ENCODE data around the gene PSMD11. TPM values are rescaled to one million over a fixed set of nuclear protein-coding genes. Genes with fewer than 3 reads are reported as not detected.
A peak's percentile ranks its signal among the peaks of the same experiment; 100 is the strongest.

PSMD11 gene
- total RNA-seq, 2 donors from 2014 or later: 108 to 161 TPM

DNA sequence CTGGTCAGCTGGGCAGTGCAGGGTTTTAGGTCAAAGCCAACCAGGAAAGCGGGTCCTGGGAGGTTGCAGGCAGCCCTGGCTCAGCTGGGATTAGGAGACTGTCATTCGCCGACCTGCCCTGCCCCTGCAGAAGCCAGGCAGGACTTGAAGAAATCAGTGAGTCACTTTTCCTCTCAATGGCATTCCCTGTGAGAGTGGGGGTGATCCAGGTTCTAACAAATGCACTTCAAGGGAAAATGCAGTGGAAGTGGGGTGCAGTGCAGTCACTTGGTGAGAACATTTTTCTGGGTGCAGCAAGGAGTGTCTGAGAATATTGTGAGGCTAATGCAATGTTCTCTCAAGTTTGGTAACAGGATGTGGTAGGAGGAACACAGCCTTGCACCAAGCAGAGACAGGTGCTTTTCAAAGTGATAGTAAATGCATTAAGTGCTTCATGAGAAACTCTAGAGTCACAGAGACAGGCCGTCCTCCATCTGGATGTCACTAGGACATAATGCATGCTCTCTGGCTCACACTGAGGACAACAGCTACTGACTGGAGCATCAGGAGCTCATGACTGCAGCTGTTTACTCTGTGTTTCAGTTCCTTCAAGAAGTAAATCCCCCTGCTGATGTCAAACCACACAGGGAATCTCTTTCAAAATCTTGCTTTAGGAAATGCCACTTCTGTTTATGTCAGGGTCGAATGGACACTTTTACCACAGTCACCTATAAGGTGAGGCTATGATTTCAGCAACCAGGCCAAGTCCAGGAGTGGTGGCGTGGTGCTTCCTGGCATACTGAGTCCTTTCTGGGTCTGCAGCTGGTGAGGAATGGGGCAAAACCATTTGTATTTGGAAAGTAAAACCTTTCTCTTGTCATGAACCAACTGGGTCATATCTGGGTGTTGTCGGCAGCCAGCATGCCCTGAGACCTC is 59.2 kb downstream of the PSMD11 start:
- peak overlapping the region; percentile 75 for H3K4me3 Mint-ChIP-seq
- peaks cover 39% of the 10 kb centered on the region for H3K4me1 Mint-ChIP-seq
- H3K9me3 Mint-ChIP-seq: no peaks in the 10 kb centered on the region

GRCh38 chr17:32504166-32504990 is 60.1 kb downstream of the PSMD11 start:
- no peaks in the 10 kb centered on the region for H3K36me3 Mint-ChIP-seq (ENCODE audit: low read depth)

More for the DNA sequence above, 59.2 kb downstream of the PSMD11 start:
- Mint-ChIP-seq H3K36me3 (ENCODE audit: low read depth) (no peaks in the 10 kb centered on the region), H3K27ac (peak overlapping the region; percentile 28), H3K27me3 (no peaks in the 10 kb centered on the region)
- ATAC-seq (replicated peaks): peak; percentile 90

GRCh38 chr17:32508926-32509325 is 64.6 kb downstream of the PSMD11 start:
- peaks cover 25% of the 10 kb centered on the region for H3K4me1 Mint-ChIP-seq
- no peaks in the 10 kb centered on the region for H3K27me3 Mint-ChIP-seq
- H3K27ac Mint-ChIP-seq: no peak overlapping the region
- no peaks in the 10 kb centered on the region for H3K36me3 Mint-ChIP-seq (ENCODE audit: low read depth)
- ATAC-seq (replicated peaks): no peak
- no peaks in the 10 kb centered on the region for H3K9me3 Mint-ChIP-seq
- H3K4me3 Mint-ChIP-seq: no peak overlapping the region

More at GRCh38 chr17:32504166-32504990, 60.1 kb downstream of the PSMD11 start:
- ATAC-seq (replicated peaks): no peak
- Mint-ChIP-seq H3K27ac (peak overlapping the region; percentile 28), H3K27me3 (no peaks in the 10 kb centered on the region), H3K4me1 (peaks cover 43% of the 10 kb centered on the region), H3K4me3 (peak overlapping the region; percentile 75), H3K9me3 (no peaks in the 10 kb centered on the region)

DNA sequence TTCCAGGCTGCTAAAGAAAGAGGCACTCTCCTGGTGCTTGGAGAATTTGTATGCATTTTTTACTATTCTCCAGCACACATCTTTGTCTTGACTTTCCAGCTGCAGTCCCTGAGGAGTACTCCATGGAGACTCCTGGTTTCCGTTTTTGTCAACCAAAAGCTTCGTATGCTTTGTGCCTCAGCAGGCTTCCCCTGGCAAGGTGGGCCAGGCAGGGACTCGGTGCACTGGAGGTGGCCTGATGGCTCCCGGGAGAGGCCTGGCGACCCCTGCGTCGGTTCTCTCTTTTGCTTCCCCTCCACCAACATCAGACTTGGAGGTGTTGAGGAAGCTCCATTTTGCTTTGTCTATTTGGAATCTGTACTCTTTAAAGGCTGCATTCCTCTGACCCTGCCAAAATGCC is 66.2 kb downstream of the PSMD11 start:
- no peaks in the 10 kb centered on the region for H3K36me3 Mint-ChIP-seq (ENCODE audit: low read depth)
- no peaks in the 10 kb centered on the region for H3K27me3 Mint-ChIP-seq
- H3K27ac Mint-ChIP-seq: no peak overlapping the region
- no peak overlapping the region for H3K4me3 Mint-ChIP-seq
- H3K9me3 Mint-ChIP-seq: no peaks in the 10 kb centered on the region
- H3K4me1 Mint-ChIP-seq: peaks cover 11% of the 10 kb centered on the region
- no peak for ATAC-seq (replicated peaks)

- H3K4me1 Mint-ChIP-seq: peaks cover 18% of the 10 kb centered on the region
- no peak for ATAC-seq (replicated peaks)
- no peaks in the 10 kb centered on the region for H3K36me3 Mint-ChIP-seq (ENCODE audit: low read depth)
- H3K27me3 Mint-ChIP-seq: no peaks in the 10 kb centered on the region
- H3K4me3 Mint-ChIP-seq: no peak overlapping the region
- no peak overlapping the region for H3K27ac Mint-ChIP-seq
- no peaks in the 10 kb centered on the region for H3K9me3 Mint-ChIP-seq
These were observed 68.0 kb downstream of the PSMD11 start for GRCh38 chr17:32512328-32512727.

- H3K27ac Mint-ChIP-seq: no peak overlapping the region
- no peak for ATAC-seq (replicated peaks)
- H3K4me3 Mint-ChIP-seq: no peak overlapping the region
- no peaks in the 10 kb centered on the region for H3K9me3 Mint-ChIP-seq
- no peaks in the 10 kb centered on the region for H3K36me3 Mint-ChIP-seq (ENCODE audit: low read depth)
- H3K27me3 Mint-ChIP-seq: no peaks in the 10 kb centered on the region
- H3K4me1 Mint-ChIP-seq: peaks cover 26% of the 10 kb centered on the region
These were observed 69.3 kb downstream of the PSMD11 start for GRCh38 chr17:32513579-32513978.

- no peak overlapping the region for H3K27ac Mint-ChIP-seq
- H3K36me3 Mint-ChIP-seq (ENCODE audit: low read depth): no peaks in the 10 kb centered on the region
- H3K4me1 Mint-ChIP-seq: peaks cover 25% of the 10 kb centered on the region
- no peaks in the 10 kb centered on the region for H3K27me3 Mint-ChIP-seq
- H3K4me3 Mint-ChIP-seq: no peak overlapping the region
- no peak for ATAC-seq (replicated peaks)
- no peaks in the 10 kb centered on the region for H3K9me3 Mint-ChIP-seq
These were observed 70.3 kb downstream of the PSMD11 start for GRCh38 chr17:32514606-32515005.

DNA sequence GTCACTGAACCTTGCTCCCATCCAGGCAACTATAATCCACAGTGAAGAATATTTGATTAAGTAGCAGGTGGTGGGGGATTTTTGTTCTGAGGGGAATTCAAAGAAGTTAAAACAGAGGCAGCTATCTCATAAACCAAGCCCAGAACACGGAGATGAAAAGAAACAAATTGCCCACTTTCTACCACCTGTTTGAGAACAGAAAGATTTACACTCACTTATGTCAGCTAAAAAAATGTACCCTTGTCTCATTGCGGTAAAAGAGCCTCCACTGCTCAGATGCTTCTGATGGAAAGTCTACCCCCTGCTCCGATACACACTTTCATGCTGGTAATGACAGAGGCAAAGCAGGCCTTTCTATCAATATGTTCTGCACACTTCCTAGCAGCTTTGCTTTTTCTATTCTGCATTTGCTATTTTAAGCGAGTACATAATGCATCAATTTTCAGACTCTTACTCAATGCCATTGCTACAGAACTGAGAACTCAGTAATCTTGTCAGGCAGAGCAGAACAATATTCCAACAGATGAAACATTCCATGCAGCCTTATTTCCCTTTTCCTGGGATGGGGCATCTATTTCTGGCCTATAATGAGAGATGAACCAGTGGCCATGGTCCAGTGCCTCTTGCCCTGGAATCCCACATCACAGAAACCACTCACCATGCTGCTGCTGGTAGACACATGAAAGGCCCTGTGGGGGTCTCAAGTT is 71.5 kb downstream of the PSMD11 start:
- no peaks in the 10 kb centered on the region for H3K9me3 Mint-ChIP-seq
- peaks cover 35% of the 10 kb centered on the region for H3K4me1 Mint-ChIP-seq
- ATAC-seq (replicated peaks): no peak
- peak overlapping the region; percentile 30 for H3K4me3 Mint-ChIP-seq
- H3K27ac Mint-ChIP-seq: peak overlapping the region; percentile 76
- H3K27me3 Mint-ChIP-seq: no peaks in the 10 kb centered on the region
- no peaks in the 10 kb centered on the region for H3K36me3 Mint-ChIP-seq (ENCODE audit: low read depth)

DNA sequence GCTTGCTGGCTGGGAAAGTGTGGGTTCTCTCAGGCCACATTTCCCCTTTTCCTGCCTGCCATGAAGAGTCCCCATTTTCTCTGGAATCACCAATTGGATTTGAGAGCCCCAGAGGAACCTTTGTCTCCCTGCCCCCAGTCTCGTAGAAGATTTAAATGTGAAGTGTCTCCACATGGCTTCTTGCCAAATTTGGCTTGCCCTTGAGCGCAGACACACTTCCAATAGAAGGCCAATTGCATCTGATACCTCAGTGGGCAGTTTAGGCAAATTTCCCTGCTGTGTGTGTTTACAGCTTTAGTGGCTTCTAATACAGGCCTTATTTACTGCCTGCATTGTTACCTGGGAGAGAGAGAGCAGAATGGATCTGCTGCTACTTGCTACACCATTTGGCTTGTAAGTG is 72.1 kb downstream of the PSMD11 start:
- H3K36me3 Mint-ChIP-seq (ENCODE audit: low read depth): no peaks in the 10 kb centered on the region
- no peaks in the 10 kb centered on the region for H3K27me3 Mint-ChIP-seq
- H3K9me3 Mint-ChIP-seq: no peaks in the 10 kb centered on the region
- H3K27ac Mint-ChIP-seq: peak overlapping the region; percentile 74
- peak overlapping the region; percentile 81 for H3K4me3 Mint-ChIP-seq
- ATAC-seq (replicated peaks): no peak
- H3K4me1 Mint-ChIP-seq: peaks cover 41% of the 10 kb centered on the region

- Mint-ChIP-seq H3K36me3 (ENCODE audit: low read depth) (no peaks in the 10 kb centered on the region), H3K4me3 (peak overlapping the region; percentile 81), H3K4me1 (peaks cover 41% of the 10 kb centered on the region), H3K9me3 (no peaks in the 10 kb centered on the region), H3K27me3 (no peaks in the 10 kb centered on the region), H3K27ac (peak overlapping the region; percentile 74)
- ATAC-seq (replicated peaks): peak; percentile 51
These were observed 72.8 kb downstream of the PSMD11 start for GRCh38 chr17:32516940-32517701.

GRCh38 chr17:32517982-32518381 is 73.7 kb downstream of the PSMD11 start:
- H3K4me3 Mint-ChIP-seq: peak overlapping the region; percentile 81
- H3K27ac Mint-ChIP-seq: peak overlapping the region; percentile 62
- H3K36me3 Mint-ChIP-seq (ENCODE audit: low read depth): no peaks in the 10 kb centered on the region
- no peak for ATAC-seq (replicated peaks)
- no peaks in the 10 kb centered on the region for H3K9me3 Mint-ChIP-seq
- H3K27me3 Mint-ChIP-seq: no peaks in the 10 kb centered on the region
- peaks cover 48% of the 10 kb centered on the region for H3K4me1 Mint-ChIP-seq

DNA sequence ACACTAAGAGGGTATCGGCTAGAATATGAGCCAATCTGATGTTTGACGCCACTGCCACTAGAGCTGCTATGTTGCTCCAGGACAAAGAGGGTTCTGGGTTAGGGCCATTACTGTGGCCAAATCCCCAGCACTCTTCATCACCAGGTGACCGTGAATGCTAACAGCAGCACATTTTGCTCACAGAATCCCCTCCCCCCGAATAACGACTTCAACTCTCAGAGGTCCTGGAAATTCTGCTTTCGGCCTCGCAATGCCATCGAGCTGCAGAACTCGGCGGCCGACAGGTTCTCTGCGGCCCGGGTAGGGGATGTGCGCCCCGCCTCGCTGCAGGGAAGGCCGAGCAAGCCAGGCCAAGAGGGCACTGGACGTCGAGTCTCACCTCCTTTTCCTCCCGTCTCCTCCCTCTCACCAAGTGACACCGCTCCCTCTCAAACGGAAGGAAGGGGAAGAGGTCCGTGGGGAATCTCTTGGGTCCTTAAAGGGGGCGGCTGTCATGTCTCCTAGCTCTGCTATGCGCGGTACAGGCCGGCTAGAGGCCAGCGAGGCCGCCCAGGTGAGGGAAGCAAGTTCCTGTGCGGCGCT is 74.4 kb downstream of the PSMD11 start:
- Mint-ChIP-seq H3K9me3 (no peaks in the 10 kb centered on the region), H3K27me3 (no peaks in the 10 kb centered on the region), H3K36me3 (ENCODE audit: low read depth) (no peaks in the 10 kb centered on the region), H3K4me1 (peaks cover 54% of the 10 kb centered on the region), H3K27ac (peak overlapping the region; percentile 62), H3K4me3 (peak overlapping the region; percentile 81)
- no peak for ATAC-seq (replicated peaks)

DNA sequence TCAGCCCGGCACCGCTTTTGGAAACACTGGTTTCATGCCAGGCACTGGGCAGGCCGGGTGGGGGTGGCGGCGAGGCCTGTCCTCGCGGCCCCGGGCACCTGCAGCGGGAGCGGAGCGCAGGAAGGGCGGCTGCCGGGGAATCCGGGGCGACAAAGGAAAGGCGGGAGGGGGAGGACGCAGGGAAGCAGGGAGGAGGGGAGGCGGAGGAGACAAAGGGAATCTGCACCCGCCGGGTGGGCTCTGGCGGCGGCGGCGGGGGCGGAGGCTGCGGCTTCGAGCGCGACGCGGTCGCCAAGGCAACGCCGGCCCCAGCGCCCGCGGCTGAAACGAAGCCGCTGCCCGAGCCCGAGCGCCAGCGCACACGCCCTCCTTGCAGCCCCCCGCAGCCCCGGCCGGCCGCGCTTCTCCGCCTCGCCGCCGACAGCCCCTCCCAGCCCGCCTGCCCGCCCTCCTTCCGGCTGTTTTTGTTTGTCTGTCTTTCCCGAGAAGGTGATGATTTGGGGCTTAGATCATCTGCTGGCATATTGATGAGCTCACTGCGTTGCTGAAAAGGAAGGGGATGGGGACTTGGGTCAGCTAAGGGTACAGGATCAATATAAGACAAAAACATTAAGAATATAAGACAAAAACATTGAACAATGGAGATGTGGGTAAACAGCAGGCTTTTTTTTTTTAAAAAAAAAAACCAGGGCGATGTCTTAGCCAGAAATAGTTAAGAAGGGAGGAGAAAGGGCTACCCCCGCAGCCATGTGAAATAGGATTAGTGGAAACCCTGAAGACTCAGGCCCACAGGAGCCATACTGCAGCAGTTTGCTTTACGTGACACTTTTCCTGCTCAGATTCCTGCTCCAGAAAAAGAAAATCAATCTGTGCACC is 75.2 kb downstream of the PSMD11 start:
- H3K4me1 Mint-ChIP-seq: peaks cover 60% of the 10 kb centered on the region
- no peaks in the 10 kb centered on the region for H3K9me3 Mint-ChIP-seq
- peak; percentile 2 for ATAC-seq (replicated peaks)

More for the DNA sequence above, 75.2 kb downstream of the PSMD11 start:
- Mint-ChIP-seq H3K4me3 (peak overlapping the region; percentile 81), H3K27ac (peak overlapping the region; percentile 89), H3K36me3 (ENCODE audit: low read depth) (no peaks in the 10 kb centered on the region), H3K27me3 (no peaks in the 10 kb centered on the region)

Data from activated T-helper 17 cell treated with anti-CD3 and anti-CD28 coated beads, Interleukin-2, amount 50 U/mL, for 72 hours (primary cell).